Tibial nerve (tissue), 4 donors: ENCODE measurements around the gene TRAP1. TPM values are rescaled to one million over a fixed set of nuclear protein-coding genes. Genes with fewer than 3 reads are reported as not detected.

Experiments used
- DNase-seq, 2 donors: peaks; one replicate each; pipeline ENCODE4 v3.0.0-alpha.2; 2019; ENCODE audit warnings: low spot score in 2 of 2
- H3K27ac ChIP-seq, 4 donors: fragments of 200-600 bp; sonication (generic) in 3 of 4; one replicate each; pipeline ENCODE4 v1.5.1; 2017 to 2019; ENCODE audit warnings: mild to moderate bottlenecking in 1 of 4
- H3K27me3 ChIP-seq, 2 donors: fragments of 200-600 bp; sonication (generic) in 1 of 2; one replicate each; pipeline versions ENCODE4 v1.5.1 to v1.6.0; 2017 to 2019
- H3K36me3 ChIP-seq, 3 donors: fragments of 200-600 bp; sonication (generic); one replicate each; pipeline ENCODE4 v1.5.1; 2018 to 2019
- H3K4me1 ChIP-seq, 4 donors: fragments of 200-600 bp; sonication (generic) in 3 of 4; one replicate each; pipeline ENCODE4 v1.5.1; 2017 to 2019
- H3K4me3 ChIP-seq, 4 donors: fragments of 200-600 bp; sonication (generic) in 3 of 4; one replicate each; pipeline ENCODE4 v1.5.1; 2017 to 2019; ENCODE audit warnings: mild to moderate bottlenecking in 1 of 4, moderate library complexity in 1 of 4
- H3K9me3 ChIP-seq, 4 donors: fragments of 200-600 bp; sonication (generic) in 3 of 4; one replicate each; pipeline ENCODE4 v1.5.1; 2017 to 2019
- EP300 ChIP-seq, 2 donors: sonication (generic); formaldehyde crosslinking; IDR thresholded peaks; one replicate each; pipeline ENCODE4 v1.6.1; 2017; ENCODE audit warnings: antibody characterized with exemption in 2 of 2, mild to moderate bottlenecking in 1 of 2
- POLR2A ChIP-seq, 2 donors: fragments of 450-650 bp; IDR thresholded peaks; one replicate each; pipeline ENCODE4 v1.6.1; 2017; ENCODE audit warnings: antibody characterized with exemption in 2 of 2, mild to moderate bottlenecking in 2 of 2, moderate library complexity in 2 of 2
- WGBS, 2 donors: methylation state at CpG; one replicate each; pipeline ENCODE4 v1.1.5; 2018; 5-methylcytosine and 5-hydroxymethylcytosine counted together
- total RNA-seq, 4 donors: library from RNA; depleted of rRNA; stranded (reverse); fragments of >200 nt; gene quantifications; one replicate each; pipeline ENCODE4 v1.1.0, GENCODE V29; 2016
- TF ChIP-seq, protein P1 (sequence below), 5 experiments: fragments of 200-600 bp in 3 of 5; fragments of 450-650 bp in 2 of 5; sonication (generic) in 3 of 5; IDR thresholded peaks; one replicate each; pipeline ENCODE4 v1.5.1; 2016 to 2019; ENCODE audit warnings: antibody characterized with exemption in 5 of 5, mild to moderate bottlenecking in 3 of 5, moderate library complexity in 2 of 5

TRAP1 gene
- total RNA-seq, 4 donors from 2014 or later = 61.6 to 146 (median 74.2) TPM

DNA sequence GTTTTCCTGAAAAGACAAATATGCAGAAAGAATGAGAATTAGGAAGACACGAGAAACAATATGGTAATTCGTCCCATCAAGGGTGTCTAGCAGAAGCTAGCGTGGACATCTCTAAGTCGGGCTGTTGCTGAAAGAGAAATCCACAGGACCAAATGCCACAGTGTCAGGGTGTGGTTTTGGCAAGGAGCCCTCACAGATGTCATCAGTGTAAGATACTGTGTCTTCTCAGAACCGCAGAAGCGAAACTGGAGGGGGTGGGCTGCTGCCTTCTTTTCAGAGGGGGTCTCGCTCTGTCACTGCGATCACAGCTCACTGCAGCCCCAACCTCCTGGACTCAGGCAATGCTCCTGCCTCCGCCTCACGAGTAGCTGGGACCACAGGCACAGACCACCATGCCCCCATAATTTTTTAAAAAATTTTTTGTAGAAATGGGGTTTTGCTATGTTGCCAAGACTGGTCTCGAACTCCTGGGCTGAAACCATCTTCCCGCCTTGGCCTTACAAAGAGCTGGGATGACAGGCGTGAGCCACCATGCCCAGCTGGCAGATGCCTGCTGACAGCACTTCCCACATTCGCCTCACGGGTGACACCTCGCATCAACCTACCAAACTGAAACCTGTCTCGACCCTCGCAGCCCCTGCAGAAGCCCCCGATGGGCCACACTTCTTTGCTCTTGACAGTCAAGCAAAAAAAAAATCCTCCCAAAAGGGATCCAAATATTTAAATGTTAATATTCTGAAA lies 26.2 kb downstream of the TRAP1 start:
- peaks cover 0 to 33% (median 5%) of the 10 kb centered on the region in 3 donors for H3K36me3 ChIP-seq
- WGBS, 2 donors = 78 to 83% methylated on average over 19 of the region's 19 CpGs
- peaks cover 0 to 30% (median 5%) of the 10 kb centered on the region in 4 donors for H3K4me1 ChIP-seq
- TF ChIP-seq EP300 (IDR thresholded peaks at IDR 0.05) = no peak
- no peak for TF ChIP-seq POLR2A (IDR thresholded peaks at IDR 0.05)
- TF ChIP-seq, protein P1, sequence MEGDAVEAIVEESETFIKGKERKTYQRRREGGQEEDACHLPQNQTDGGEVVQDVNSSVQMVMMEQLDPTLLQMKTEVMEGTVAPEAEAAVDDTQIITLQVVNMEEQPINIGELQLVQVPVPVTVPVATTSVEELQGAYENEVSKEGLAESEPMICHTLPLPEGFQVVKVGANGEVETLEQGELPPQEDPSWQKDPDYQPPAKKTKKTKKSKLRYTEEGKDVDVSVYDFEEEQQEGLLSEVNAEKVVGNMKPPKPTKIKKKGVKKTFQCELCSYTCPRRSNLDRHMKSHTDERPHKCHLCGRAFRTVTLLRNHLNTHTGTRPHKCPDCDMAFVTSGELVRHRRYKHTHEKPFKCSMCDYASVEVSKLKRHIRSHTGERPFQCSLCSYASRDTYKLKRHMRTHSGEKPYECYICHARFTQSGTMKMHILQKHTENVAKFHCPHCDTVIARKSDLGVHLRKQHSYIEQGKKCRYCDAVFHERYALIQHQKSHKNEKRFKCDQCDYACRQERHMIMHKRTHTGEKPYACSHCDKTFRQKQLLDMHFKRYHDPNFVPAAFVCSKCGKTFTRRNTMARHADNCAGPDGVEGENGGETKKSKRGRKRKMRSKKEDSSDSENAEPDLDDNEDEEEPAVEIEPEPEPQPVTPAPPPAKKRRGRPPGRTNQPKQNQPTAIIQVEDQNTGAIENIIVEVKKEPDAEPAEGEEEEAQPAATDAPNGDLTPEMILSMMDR (IDR thresholded peaks at IDR 0.05) = no peak
- peak; percentile 30 to 48 for DNase-seq
- H3K4me3 ChIP-seq = peak overlapping the region; percentile 18 to 44 (median 27)
- no peaks in the 10 kb centered on the region for H3K9me3 ChIP-seq
- no peaks in the 10 kb centered on the region for H3K27me3 ChIP-seq
- peak overlapping the region in 3 of 4 donors; percentile 37 to 82 (median 79) for H3K27ac ChIP-seq

- TF ChIP-seq EP300 (IDR thresholded peaks at IDR 0.05) = peak; percentile 24 to 94
- TF ChIP-seq POLR2A (IDR thresholded peaks at IDR 0.05) = no peak
- TF ChIP-seq, protein P1 (IDR thresholded peaks at IDR 0.05) = peak; percentile 89 to 96 (median 95)
- WGBS, 2 donors = 15 to 19% methylated on average over 18 of the region's 18 CpGs
- no peaks in the 10 kb centered on the region for H3K9me3 ChIP-seq
Measured at GRCh38 chr16:3690470-3690928, 26.8 kb downstream of the TRAP1 start.

DNA sequence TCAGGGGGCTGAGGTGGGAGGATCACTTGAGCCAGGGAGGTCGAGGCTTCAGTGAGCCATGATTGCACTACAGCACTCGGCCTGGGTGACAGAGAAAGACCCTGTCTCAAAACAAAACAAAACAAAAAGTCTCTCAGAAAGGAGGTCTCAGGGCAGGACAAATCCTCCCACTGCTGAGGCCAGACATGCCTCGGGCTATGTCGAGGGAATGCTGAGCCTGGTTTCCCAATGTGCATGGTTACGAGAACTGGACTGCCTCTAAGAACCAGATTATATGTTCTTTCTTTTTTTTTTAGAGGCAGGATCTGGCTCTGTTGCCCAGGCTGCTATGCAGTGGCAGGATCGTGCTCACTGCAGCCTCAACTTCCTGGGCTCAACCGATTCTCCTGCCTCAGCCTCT lies 27.6 kb downstream of the TRAP1 start:
- no peaks in the 10 kb centered on the region for H3K9me3 ChIP-seq
- H3K4me3 ChIP-seq = no peak overlapping the region
- H3K36me3 ChIP-seq = peaks cover 0 to 44% (median 13%) of the 10 kb centered on the region in 3 donors
- no peak for TF ChIP-seq EP300 (IDR thresholded peaks at IDR 0.05)
- no peak for TF ChIP-seq POLR2A (IDR thresholded peaks at IDR 0.05)
- peak overlapping the region in 2 of 4 donors; percentile 29 to 79 for H3K27ac ChIP-seq
- H3K4me1 ChIP-seq = peaks cover 0 to 30% (median 5%) of the 10 kb centered on the region in 4 donors
- no peak for DNase-seq
- 69 to 78% methylated on average over 7 of the region's 7 CpGs for WGBS, 2 donors
- H3K27me3 ChIP-seq = no peaks in the 10 kb centered on the region

More at GRCh38 chr16:3690470-3690928, 26.8 kb downstream of the TRAP1 start:
- H3K4me1 ChIP-seq = peaks cover 0 to 30% (median 5%) of the 10 kb centered on the region in 4 donors
- H3K27me3 ChIP-seq = no peaks in the 10 kb centered on the region
- H3K4me3 ChIP-seq = peak overlapping the region; percentile 18 to 44 (median 27)
- DNase-seq = peak; percentile 90 to 96
- peak overlapping the region in 3 of 4 donors; percentile 37 to 82 (median 79) for H3K27ac ChIP-seq
- peaks cover 0 to 40% (median 11%) of the 10 kb centered on the region in 3 donors for H3K36me3 ChIP-seq

DNA sequence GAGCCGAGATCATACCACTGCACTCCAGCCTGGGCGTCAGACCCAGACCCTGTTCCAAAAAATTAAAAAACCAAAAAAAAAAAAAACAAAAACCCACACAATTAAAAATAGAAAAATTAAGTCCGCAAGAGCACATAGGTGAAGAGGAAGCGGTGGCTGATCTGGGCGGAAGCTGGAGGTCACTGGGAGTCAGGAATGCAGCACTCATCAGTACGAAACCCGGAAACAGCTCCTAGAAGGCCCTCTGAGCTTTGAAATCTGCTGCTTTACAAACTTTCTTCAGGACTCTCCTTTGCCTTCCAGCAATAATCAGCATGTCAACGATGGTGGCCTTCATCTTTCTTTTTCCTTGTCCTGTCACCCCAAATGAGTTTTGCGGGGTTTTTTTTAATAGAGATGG lies 29.5 kb downstream of the TRAP1 start:
- WGBS, 2 donors = 83 to 88% methylated on average over 9 of the region's 9 CpGs
- TF ChIP-seq, protein P1 (IDR thresholded peaks at IDR 0.05) = no peak
- Histone ChIP-seq H3K27ac (no peak overlapping the region), H3K9me3 (no peaks in the 10 kb centered on the region), H3K36me3 (peaks cover 0 to 56% (median 13%) of the 10 kb centered on the region in 3 donors), H3K4me3 (no peak overlapping the region), H3K4me1 (peaks cover 0 to 30% (median 5%) of the 10 kb centered on the region in 4 donors), H3K27me3 (no peaks in the 10 kb centered on the region)
- no peak for DNase-seq

DNA sequence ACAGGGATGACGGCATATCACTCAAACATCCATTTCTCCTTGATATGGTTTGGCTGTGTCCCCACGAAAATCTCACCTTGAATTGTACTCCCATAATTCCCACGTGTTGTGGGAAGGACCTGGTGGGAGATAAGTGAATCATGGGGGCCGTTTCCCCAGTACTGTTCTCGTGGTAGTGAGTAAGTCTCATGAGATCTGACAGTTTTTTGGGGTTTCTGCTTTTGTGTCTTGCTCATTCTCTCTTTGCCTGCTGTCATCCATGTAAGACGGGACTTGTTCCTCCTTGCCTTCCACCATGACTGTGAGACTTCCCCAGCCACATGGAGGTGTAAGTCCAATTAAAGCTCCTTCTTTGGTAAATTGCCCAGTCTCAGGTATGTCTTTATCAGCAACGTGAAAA lies 30.3 kb downstream of the TRAP1 start:
- peaks cover 0 to 30% (median 5%) of the 10 kb centered on the region in 4 donors for H3K4me1 ChIP-seq
- no peaks in the 10 kb centered on the region for H3K27me3 ChIP-seq
- H3K27ac ChIP-seq = no peak overlapping the region
- H3K36me3 ChIP-seq = peaks cover 0 to 64% (median 13%) of the 10 kb centered on the region in 3 donors
- H3K4me3 ChIP-seq = no peak overlapping the region
- no peak for DNase-seq
- TF ChIP-seq, protein P1 (IDR thresholded peaks at IDR 0.05) = no peak
- TF ChIP-seq POLR2A (IDR thresholded peaks at IDR 0.05) = no peak
- TF ChIP-seq EP300 (IDR thresholded peaks at IDR 0.05) = no peak
- no peaks in the 10 kb centered on the region for H3K9me3 ChIP-seq
- WGBS, 2 donors = 89 to 90% methylated on average over 7 of the region's 7 CpGs
